Measurements from ENCODE around the gene RNASET2. TPM values are rescaled to one million over a fixed set of nuclear protein-coding genes. Genes with fewer than 3 reads are reported as not detected.

RNASET2 gene
- total RNA-seq, 1 donor from 2014 or later = 28.9 TPM

DNA sequence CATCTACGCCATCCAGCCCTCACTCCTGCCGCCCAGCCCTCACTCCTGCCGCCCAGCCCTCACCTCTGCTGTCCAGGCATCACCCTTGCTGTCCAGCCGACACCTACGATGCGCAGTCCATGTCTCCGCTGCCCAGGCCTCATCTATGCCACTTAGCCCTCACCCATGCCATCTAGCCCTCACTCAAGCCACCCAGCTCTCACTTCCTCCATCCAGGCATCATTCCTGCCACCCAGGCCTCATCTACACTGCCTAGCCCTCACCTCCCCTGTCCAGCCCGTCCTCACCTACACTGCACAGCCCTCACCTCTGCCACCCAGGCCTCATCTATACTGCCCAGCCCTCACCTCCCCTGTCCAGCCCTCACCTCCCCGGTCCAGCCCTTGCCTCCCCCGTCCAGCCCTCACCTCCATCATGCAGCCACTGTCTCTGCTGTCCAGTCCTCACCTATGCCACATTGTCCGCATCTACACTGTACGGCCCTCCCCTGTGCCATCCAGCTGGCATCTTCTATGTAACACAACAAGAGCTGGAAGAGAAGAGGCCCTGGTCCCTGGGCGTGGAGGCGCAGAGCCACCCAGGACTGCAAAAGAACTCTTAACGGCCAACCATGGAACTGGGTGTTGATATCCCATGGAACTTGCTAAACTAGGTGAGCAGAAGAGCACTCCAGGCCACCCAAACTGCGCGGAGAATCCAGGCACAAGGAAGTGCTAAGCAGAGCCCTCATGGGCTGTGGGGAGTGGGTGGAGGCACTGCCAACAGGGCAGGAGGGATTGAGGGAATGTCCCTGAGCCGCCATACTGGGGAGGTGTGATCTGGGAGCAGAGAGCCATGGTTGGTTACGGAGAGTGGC lies 31.0 kb downstream of the RNASET2 start:
- H4K20me1 ChIP-seq (ENCODE audit: low read depth) = no peaks in the 10 kb centered on the region
- Mint-ChIP-seq H3K27ac (no peak overlapping the region), H3K4me3 (no peak overlapping the region), H3K4me1 (peaks cover 44% of the 10 kb centered on the region), H3K9me3 (no peaks in the 10 kb centered on the region), H3K36me3 (peaks cover 4% of the 10 kb centered on the region), H3K27me3 (ENCODE audit: insufficient read depth, low read depth) (peaks cover 2% of the 10 kb centered on the region)
- H3K4me3 ChIP-seq = no peak overlapping the region
- H3F3A ChIP-seq (ENCODE audit: low read depth) = no peaks in the 10 kb centered on the region
- H3K27ac ChIP-seq = no peak overlapping the region
- no peak overlapping the region for H2AFZ ChIP-seq (replicated peaks)
- H3K9ac ChIP-seq = no peak overlapping the region
- H3K9me3 ChIP-seq (ENCODE audit: low read depth) = no peaks in the 10 kb centered on the region
- H3K27me3 ChIP-seq = no peaks in the 10 kb centered on the region
- no peak overlapping the region for H3K4me2 ChIP-seq
- TF ChIP-seq EZH2 (IDR thresholded peaks at IDR 0.05) (no peak), EZH2phosphoT487 (IDR thresholded peaks at IDR 0.05) (no peak)
- TF ChIP-seq, protein P1, sequence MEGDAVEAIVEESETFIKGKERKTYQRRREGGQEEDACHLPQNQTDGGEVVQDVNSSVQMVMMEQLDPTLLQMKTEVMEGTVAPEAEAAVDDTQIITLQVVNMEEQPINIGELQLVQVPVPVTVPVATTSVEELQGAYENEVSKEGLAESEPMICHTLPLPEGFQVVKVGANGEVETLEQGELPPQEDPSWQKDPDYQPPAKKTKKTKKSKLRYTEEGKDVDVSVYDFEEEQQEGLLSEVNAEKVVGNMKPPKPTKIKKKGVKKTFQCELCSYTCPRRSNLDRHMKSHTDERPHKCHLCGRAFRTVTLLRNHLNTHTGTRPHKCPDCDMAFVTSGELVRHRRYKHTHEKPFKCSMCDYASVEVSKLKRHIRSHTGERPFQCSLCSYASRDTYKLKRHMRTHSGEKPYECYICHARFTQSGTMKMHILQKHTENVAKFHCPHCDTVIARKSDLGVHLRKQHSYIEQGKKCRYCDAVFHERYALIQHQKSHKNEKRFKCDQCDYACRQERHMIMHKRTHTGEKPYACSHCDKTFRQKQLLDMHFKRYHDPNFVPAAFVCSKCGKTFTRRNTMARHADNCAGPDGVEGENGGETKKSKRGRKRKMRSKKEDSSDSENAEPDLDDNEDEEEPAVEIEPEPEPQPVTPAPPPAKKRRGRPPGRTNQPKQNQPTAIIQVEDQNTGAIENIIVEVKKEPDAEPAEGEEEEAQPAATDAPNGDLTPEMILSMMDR (IDR thresholded peaks at IDR 0.05) = no peak
- H3K4me1 ChIP-seq = peaks cover 16% of the 10 kb centered on the region
- H3K36me3 ChIP-seq = no peaks in the 10 kb centered on the region
- H3K79me2 ChIP-seq (ENCODE audit: low read depth) = no peaks in the 10 kb centered on the region
- DNase-seq (ENCODE audit: low spot score) = no peak

GRCh38 chr6:166924531-166924930 lies 31.8 kb downstream of the RNASET2 start:
- DNase-seq (ENCODE audit: low spot score) = no peak
- Mint-ChIP-seq H3K4me3 (no peak overlapping the region), H3K27me3 (ENCODE audit: insufficient read depth, low read depth) (peaks cover 2% of the 10 kb centered on the region), H3K27ac (no peak overlapping the region), H3K4me1 (peaks cover 40% of the 10 kb centered on the region), H3K9me3 (no peaks in the 10 kb centered on the region), H3K36me3 (peaks cover 2% of the 10 kb centered on the region)
- H3F3A ChIP-seq (ENCODE audit: low read depth) = no peaks in the 10 kb centered on the region
- no peak overlapping the region for H3K4me2 ChIP-seq
- H3K9ac ChIP-seq = no peak overlapping the region
- H2AFZ ChIP-seq (replicated peaks) = no peak overlapping the region
- no peak overlapping the region for H3K27ac ChIP-seq
- H4K20me1 ChIP-seq (ENCODE audit: low read depth) = no peaks in the 10 kb centered on the region
- H3K4me3 ChIP-seq = no peak overlapping the region
- no peaks in the 10 kb centered on the region for H3K9me3 ChIP-seq (ENCODE audit: low read depth)
- no peaks in the 10 kb centered on the region for H3K79me2 ChIP-seq (ENCODE audit: low read depth)
- no peaks in the 10 kb centered on the region for H3K36me3 ChIP-seq
- no peaks in the 10 kb centered on the region for H3K27me3 ChIP-seq
- no peak for TF ChIP-seq EZH2 (IDR thresholded peaks at IDR 0.05)
- no peak for TF ChIP-seq EZH2phosphoT487 (IDR thresholded peaks at IDR 0.05)
- TF ChIP-seq, protein P1 (IDR thresholded peaks at IDR 0.05) = no peak
- peaks cover 12% of the 10 kb centered on the region for H3K4me1 ChIP-seq

- peaks cover 10% of the 10 kb centered on the region for H3K4me1 ChIP-seq
- Mint-ChIP-seq H3K9me3 (peaks cover 8% of the 10 kb centered on the region), H3K36me3 (peaks cover 7% of the 10 kb centered on the region)
Measured at GRCh38 chr6:166922937-166923336, 33.4 kb downstream of the RNASET2 start.

More at GRCh38 chr6:166922937-166923336, 33.4 kb downstream of the RNASET2 start:
- H3K4me3 Mint-ChIP-seq = no peak overlapping the region
- Histone ChIP-seq H3K4me3 (no peak overlapping the region), H3K9me3 (ENCODE audit: low read depth) (peaks cover under 1% of the 10 kb centered on the region), H3K36me3 (no peaks in the 10 kb centered on the region), H3F3A (ENCODE audit: low read depth) (no peaks in the 10 kb centered on the region), H4K20me1 (ENCODE audit: low read depth) (no peaks in the 10 kb centered on the region), H3K9ac (no peak overlapping the region), H3K27ac (no peak overlapping the region), H3K27me3 (no peaks in the 10 kb centered on the region), H2AFZ (replicated peaks) (no peak overlapping the region), H3K79me2 (ENCODE audit: low read depth) (no peaks in the 10 kb centered on the region), H3K4me2 (no peak overlapping the region)
- no peak for DNase-seq (ENCODE audit: low spot score)
- no peak overlapping the region for H3K27ac Mint-ChIP-seq
- peaks cover 27% of the 10 kb centered on the region for H3K4me1 Mint-ChIP-seq
- H3K27me3 Mint-ChIP-seq (ENCODE audit: insufficient read depth, low read depth) = peaks cover 2% of the 10 kb centered on the region
- TF ChIP-seq EZH2 (IDR thresholded peaks at IDR 0.05) = no peak
- TF ChIP-seq, protein P1 (IDR thresholded peaks at IDR 0.05) = no peak
- no peak for TF ChIP-seq EZH2phosphoT487 (IDR thresholded peaks at IDR 0.05)

Measured in neural progenitor cell (in vitro differentiated cells).